Adrenal gland (tissue), 12 donors: ENCODE results near the gene SH3RF1. TPM values are rescaled to one million over a fixed set of nuclear protein-coding genes. Genes with fewer than 3 reads are reported as not detected.

Experiments
- DNase-seq, 7 donors: peaks; one replicate each; pipeline ENCODE4 v3.0.0-alpha.2; 2019 to 2020
- H3K27ac ChIP-seq, 5 donors: fragments of 200-600 bp; sonication (generic) in 4 of 5; 1 replicate in 3 of 5; 2 replicates in 2 of 5; pipeline versions ENCODE4 v1.5.1 to v1.8.0; 2016 to 2020; ENCODE audit warnings: mild to moderate bottlenecking in 1 of 5
- H3K27me3 ChIP-seq: fragments of 200-600 bp; 2 replicates; pipeline ENCODE4 v1.8.0; 2021
- H3K36me3 ChIP-seq, 2 donors: fragments of 200-600 bp; replicated peaks in 1 of 2; 1 replicate in 1 of 2; 2 replicates in 1 of 2; pipeline versions ENCODE4 v1.5.1 to v1.8.0; 2018 to 2022
- H3K4me1 ChIP-seq, 2 donors: fragments of 200-600 bp; replicated peaks in 1 of 2; 1 replicate in 1 of 2; 2 replicates in 1 of 2; pipeline versions ENCODE4 v1.5.1 to v1.8.0; 2018 to 2021
- H3K4me3 ChIP-seq, 4 donors: fragments of 200-600 bp; sonication (generic) in 3 of 4; one replicate each; pipeline ENCODE4 v1.5.1; 2016 to 2018
- H3K9me3 ChIP-seq, 3 donors: fragments of 200-600 bp; sonication (generic) in 1 of 3; replicated peaks in 1 of 3; 1 replicate in 2 of 3; 2 replicates in 1 of 3; pipeline versions ENCODE4 v1.5.1 to v1.8.0; 2016 to 2021
- POLR2A ChIP-seq, 2 donors: fragments of 450-650 bp; IDR thresholded peaks; one replicate each; pipeline ENCODE4 v1.6.1; 2017; ENCODE audit warnings: antibody characterized with exemption in 2 of 2, mild to moderate bottlenecking in 2 of 2, moderate library complexity in 1 of 2
- WGBS, 4 donors: extraction: QIAGEN DNeasy Blood & Tissue Kit in 2 of 4; methylation state at CpG; one replicate each; pipeline versions ENCODE4 v1.1.5 to v1.1.7; 2013 to 2017; 5-methylcytosine and 5-hydroxymethylcytosine counted together
- intact Hi-C, 2 donors: fragments of 100-400 bp; cut with DNase I; formaldehyde crosslinking; loops; one replicate each; pipeline versions ENCODE4 v1.14.1 to v1.15.0; 2022 to 2023
- polyA plus RNA-seq, 3 donors: library from polyadenylated mRNA; stranded (reverse); fragments of 200-250 nt in 2 of 3; fragments of 350-450 nt in 1 of 3; fragmentation: Illumina TruSeq in 1 of 3; extraction: RNeasy Lipid Tissue Mini Kit (QIAGEN cat#74804) in 1 of 3; gene quantifications; one replicate each; pipeline ENCODE4 v1.2.3, GENCODE V29; 2013 to 2014
- total RNA-seq, 9 donors: library from RNA; depleted of rRNA in 4 of 9; stranded (reverse); fragments of >200 nt in 4 of 9; fragments of 120-200 nt in 1 of 9; fragmentation: NEBNext Ultra II Directional in 1 of 9; extraction: Animal tissue kit (Norgen Biotek cat#: 25700) in 1 of 9; gene quantifications; one replicate each; pipeline versions ENCODE4 v1.1.0 to v1.2.4, GENCODE V29; 2013 to 2023
- TF ChIP-seq, protein P1 (sequence below), 6 experiments: fragments of 450-650 bp in 4 of 6; fragments of 200-600 bp in 2 of 6; sonication (generic) in 1 of 6; IDR thresholded peaks; 1 replicate in 5 of 6; 2 replicates in 1 of 6; pipeline versions ENCODE4 v1.5.1 to v1.8.0; 2016 to 2021; ENCODE audit warnings: antibody characterized with exemption in 6 of 6, mild to moderate bottlenecking in 2 of 6, moderate library complexity in 1 of 6
- donor health status: healthy with polysubstance abuse.
- donor health status: Bipolar disorder and iron deficiency.
- donor health status: DM: yes; HTN: yes; CAD: no.
- donor health status: DM: no; HTN: no; CAD: no.
- donor health status: DM: no; HTN: no; CAD: no.
- donor health status: DM: yes; HTN: yes; CAD: no.

The SH3RF1 gene
- total and polyA plus RNA-seq, 12 donors = 1.8 to 19.3 (median 8.6) TPM

DNA sequence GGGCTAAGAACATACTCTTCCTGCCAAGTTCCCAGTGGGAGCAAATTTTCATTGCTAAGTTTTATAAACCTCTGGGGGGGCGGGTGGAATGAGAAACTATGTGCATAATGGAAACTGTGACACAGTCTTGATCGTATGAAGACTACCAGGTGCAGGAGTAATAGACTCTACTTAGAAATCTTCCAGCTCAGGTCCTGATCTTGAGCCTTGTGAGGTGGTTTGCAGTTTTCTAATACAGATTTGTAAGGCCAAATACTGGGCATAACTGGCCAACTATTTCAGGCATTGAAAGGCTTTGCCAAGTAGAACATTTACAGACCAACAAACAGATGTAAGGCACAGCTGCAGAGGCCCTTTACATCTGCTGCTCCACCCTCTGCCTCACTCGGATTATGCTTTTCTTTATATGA is 171.0 kb downstream of the SH3RF1 start:
- Histone ChIP-seq H3K9me3 (no peaks in the 10 kb centered on the region), H3K4me1 (no peaks in the 10 kb centered on the region), H3K27ac (no peak overlapping the region), H3K4me3 (no peak overlapping the region), H3K27me3 (no peaks in the 10 kb centered on the region), H3K36me3 (no peaks in the 10 kb centered on the region)
- intact Hi-C loops = no loop called here
- no peak for DNase-seq
- TF ChIP-seq, protein P1, sequence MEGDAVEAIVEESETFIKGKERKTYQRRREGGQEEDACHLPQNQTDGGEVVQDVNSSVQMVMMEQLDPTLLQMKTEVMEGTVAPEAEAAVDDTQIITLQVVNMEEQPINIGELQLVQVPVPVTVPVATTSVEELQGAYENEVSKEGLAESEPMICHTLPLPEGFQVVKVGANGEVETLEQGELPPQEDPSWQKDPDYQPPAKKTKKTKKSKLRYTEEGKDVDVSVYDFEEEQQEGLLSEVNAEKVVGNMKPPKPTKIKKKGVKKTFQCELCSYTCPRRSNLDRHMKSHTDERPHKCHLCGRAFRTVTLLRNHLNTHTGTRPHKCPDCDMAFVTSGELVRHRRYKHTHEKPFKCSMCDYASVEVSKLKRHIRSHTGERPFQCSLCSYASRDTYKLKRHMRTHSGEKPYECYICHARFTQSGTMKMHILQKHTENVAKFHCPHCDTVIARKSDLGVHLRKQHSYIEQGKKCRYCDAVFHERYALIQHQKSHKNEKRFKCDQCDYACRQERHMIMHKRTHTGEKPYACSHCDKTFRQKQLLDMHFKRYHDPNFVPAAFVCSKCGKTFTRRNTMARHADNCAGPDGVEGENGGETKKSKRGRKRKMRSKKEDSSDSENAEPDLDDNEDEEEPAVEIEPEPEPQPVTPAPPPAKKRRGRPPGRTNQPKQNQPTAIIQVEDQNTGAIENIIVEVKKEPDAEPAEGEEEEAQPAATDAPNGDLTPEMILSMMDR (IDR thresholded peaks at IDR 0.05) = no peak
- TF ChIP-seq POLR2A (IDR thresholded peaks at IDR 0.05) = no peak
- 61 to 78% (median 71%) methylated on average over 3 of the region's 3 CpGs for WGBS, 4 donors

DNA sequence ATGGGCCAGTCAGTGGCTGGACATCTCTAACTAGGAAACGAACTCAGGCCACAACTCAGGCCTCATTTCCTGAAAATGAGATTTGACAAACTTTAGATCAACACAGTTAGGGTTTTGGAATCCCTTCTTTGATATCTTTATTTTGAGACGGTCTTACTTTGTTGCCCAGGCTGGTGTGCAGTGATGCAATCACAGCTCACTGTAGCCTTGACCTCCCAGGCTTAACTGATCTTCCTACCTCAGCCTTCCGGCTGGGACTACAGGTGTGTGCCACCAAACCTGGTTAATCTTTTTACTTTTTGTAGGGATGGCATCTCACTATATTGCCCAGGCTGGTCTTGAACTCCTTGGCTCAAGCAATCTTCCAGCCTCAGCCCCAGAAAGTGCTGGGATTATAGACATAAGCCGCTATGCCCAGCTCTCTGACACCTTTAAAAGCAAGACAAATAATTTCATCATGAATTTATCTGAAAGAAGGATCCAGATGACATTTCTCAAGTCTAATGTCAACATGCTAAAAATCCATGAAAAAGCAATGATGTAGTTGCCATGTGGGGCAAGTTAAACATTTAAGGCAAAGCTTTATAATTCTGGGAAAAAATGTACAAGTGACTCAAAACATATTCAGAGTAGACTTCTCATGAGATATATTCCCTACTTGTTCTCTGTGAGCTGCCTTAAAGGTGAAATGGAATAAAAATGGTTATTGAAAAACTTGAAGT is 171.6 kb downstream of the SH3RF1 start:
- H3K36me3 ChIP-seq = no peaks in the 10 kb centered on the region
- H3K9me3 ChIP-seq = no peaks in the 10 kb centered on the region
- no peaks in the 10 kb centered on the region for H3K27me3 ChIP-seq
- intact Hi-C loops = no loop called here
- TF ChIP-seq, protein P1 (IDR thresholded peaks at IDR 0.05) = no peak
- TF ChIP-seq POLR2A (IDR thresholded peaks at IDR 0.05) = no peak
- DNase-seq = no peak
- no peaks in the 10 kb centered on the region for H3K4me1 ChIP-seq
- H3K4me3 ChIP-seq = no peak overlapping the region
- no peak overlapping the region for H3K27ac ChIP-seq
- 63 to 71% (median 67%) methylated on average over 4 of the region's 4 CpGs for WGBS, 4 donors

DNA sequence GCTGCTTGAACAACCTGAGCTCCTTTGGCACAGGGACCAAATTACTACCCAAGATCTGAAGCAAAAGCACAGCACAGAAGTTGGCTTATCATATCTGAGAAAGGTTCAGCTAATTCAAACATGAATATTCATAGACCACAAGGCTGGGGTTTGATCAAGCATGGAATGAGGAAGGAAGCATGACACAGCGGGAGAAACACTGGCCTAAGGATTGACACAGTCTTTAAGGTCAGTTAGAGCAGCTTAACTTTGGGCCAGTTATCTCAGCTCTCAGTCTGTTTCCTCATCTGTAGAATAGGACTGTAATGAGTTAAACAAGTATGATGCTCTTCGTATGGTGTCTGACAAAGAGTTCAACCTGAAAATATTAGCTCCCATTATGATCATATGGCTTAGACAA is 172.2 kb downstream of the SH3RF1 start:
- intact Hi-C loops = no loop called here
- H3K27ac ChIP-seq = no peak overlapping the region
- no peak overlapping the region for H3K4me3 ChIP-seq
- no peak for TF ChIP-seq POLR2A (IDR thresholded peaks at IDR 0.05)
- TF ChIP-seq, protein P1 (IDR thresholded peaks at IDR 0.05) = no peak
- H3K36me3 ChIP-seq = no peaks in the 10 kb centered on the region
- no peaks in the 10 kb centered on the region for H3K9me3 ChIP-seq
- DNase-seq = no peak
- WGBS, 4 donors = 68 to 88% (median 78%) methylated on average over 2 of the region's 2 CpGs
- H3K27me3 ChIP-seq = no peaks in the 10 kb centered on the region
- no peaks in the 10 kb centered on the region for H3K4me1 ChIP-seq

DNA sequence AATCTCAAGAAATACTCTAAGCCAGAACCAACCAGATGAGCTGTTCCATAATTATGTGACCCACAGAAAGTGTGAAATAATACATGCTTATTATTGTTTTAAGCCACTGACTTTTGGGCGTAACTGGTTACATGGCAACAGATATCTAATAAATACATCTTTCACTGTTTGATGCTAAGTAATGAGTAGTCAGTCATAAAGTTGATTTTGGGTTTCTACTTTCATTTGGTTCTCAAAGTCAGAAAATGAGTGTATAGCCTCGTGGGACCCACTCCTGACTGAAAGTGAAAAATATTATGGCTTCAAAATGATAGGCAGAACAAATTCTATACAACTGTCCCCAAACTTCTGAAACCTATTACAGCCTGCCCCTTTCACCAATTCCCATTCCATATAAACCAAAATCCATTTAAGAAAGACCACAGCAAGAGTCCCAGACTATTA is 172.7 kb downstream of the SH3RF1 start:
- Histone ChIP-seq H3K4me1 (no peaks in the 10 kb centered on the region), H3K27ac (no peak overlapping the region), H3K4me3 (no peak overlapping the region), H3K36me3 (no peaks in the 10 kb centered on the region), H3K27me3 (no peaks in the 10 kb centered on the region), H3K9me3 (no peaks in the 10 kb centered on the region)
- TF ChIP-seq, protein P1 (IDR thresholded peaks at IDR 0.05) = no peak
- no peak for TF ChIP-seq POLR2A (IDR thresholded peaks at IDR 0.05)
- no peak for DNase-seq
- intact Hi-C loops = no loop called here
- WGBS, 4 donors = 88 to 98% (median 94%) methylated on average over 2 of the region's 2 CpGs
